ENCODE measurements around the gene FRYL. TPM values are rescaled to one million over a fixed set of nuclear protein-coding genes. Genes with fewer than 3 reads are reported as not detected.

Gene FRYL
- total RNA-seq, 2 donors from 2014 or later, result 29.7 to 47.0 TPM

DNA sequence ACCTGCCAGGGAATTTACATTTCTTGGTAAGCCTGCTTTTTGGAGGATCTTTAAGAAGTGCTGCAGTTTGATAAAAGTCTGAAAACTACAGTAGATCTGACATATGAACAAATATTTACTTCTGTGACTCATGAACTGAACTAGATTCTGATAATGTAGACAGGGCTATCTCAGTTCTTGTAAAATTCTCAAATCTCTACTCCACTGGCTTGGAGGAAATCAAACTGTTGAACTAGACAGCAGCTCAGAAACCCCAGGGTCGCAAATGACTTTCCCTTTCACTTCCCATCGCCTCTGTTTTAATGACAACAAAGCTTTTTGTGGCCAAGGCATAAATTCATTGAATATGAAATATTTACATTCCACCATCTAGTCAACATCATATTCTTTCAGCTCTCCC, 35.4 kb upstream of the FRYL start:
- intact Hi-C loops (cut with DNase I), result no loop called here
- no peaks in the 10 kb centered on the region for H3K27me3 ChIP-seq
- 21 to 26% methylated on average over 2 of the region's 2 CpGs for WGBS, 2 donors
- peaks cover 18% of the 10 kb centered on the region for H3K4me1 ChIP-seq
- no peak overlapping the region for H3K27ac ChIP-seq
- H3K36me3 ChIP-seq (replicated peaks in 1 of 2; ENCODE audit: insufficient read depth in 1 of 2, low read depth in 2 of 2), result no peaks in the 10 kb centered on the region
- DNase-seq (no peak), ATAC-seq (no peak)
- H3K4me3 ChIP-seq, result no peak overlapping the region
- H3K9me3 ChIP-seq, result no peaks in the 10 kb centered on the region
- TF ChIP-seq POLR2A (IDR thresholded peaks at IDR 0.05), result no peak
- TF ChIP-seq, protein P1, sequence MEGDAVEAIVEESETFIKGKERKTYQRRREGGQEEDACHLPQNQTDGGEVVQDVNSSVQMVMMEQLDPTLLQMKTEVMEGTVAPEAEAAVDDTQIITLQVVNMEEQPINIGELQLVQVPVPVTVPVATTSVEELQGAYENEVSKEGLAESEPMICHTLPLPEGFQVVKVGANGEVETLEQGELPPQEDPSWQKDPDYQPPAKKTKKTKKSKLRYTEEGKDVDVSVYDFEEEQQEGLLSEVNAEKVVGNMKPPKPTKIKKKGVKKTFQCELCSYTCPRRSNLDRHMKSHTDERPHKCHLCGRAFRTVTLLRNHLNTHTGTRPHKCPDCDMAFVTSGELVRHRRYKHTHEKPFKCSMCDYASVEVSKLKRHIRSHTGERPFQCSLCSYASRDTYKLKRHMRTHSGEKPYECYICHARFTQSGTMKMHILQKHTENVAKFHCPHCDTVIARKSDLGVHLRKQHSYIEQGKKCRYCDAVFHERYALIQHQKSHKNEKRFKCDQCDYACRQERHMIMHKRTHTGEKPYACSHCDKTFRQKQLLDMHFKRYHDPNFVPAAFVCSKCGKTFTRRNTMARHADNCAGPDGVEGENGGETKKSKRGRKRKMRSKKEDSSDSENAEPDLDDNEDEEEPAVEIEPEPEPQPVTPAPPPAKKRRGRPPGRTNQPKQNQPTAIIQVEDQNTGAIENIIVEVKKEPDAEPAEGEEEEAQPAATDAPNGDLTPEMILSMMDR (IDR thresholded peaks at IDR 0.05), result no peak

GRCh38 chr4:48813964-48814363, 33.9 kb upstream of the FRYL start:
- Histone ChIP-seq H3K4me3 (no peak overlapping the region), H3K4me1 (peaks cover 18% of the 10 kb centered on the region), H3K27ac (no peak overlapping the region), H3K36me3 (replicated peaks in 1 of 2; ENCODE audit: insufficient read depth in 1 of 2, low read depth in 2 of 2) (no peaks in the 10 kb centered on the region), H3K27me3 (no peaks in the 10 kb centered on the region), H3K9me3 (no peaks in the 10 kb centered on the region)
- DNase-seq (no peak), ATAC-seq (no peak)
- 89 to 95% methylated on average over 1 of the region's 1 CpG for WGBS, 2 donors
- TF ChIP-seq, protein P1 (IDR thresholded peaks at IDR 0.05), result no peak
- no peak for TF ChIP-seq POLR2A (IDR thresholded peaks at IDR 0.05)
- intact Hi-C loops (cut with DNase I), result no loop called here

DNA sequence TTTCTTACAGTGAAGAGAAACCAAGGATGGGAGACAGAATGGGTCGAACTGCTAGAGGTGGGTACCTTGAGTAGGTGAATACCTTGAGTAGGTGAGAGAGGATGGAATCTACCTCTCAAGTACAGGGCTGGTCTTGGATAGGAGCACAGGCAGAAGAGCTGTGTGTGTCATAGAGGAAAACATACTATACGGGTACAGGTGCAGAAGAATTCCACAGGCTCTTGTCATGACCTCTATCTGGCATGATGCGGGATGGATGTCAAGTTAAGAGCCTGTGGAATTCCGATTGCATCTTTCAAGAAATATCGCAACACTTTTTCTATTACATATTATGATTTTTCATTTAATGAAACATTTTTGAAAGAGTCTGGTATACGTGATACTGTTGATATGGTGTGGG, 32.8 kb upstream of the FRYL start:
- H3K4me1 ChIP-seq, result peaks cover 18% of the 10 kb centered on the region
- ATAC-seq (no peak), DNase-seq (no peak)
- no peaks in the 10 kb centered on the region for H3K27me3 ChIP-seq
- WGBS, 2 donors, result 73 to 76% methylated on average over 6 of the region's 6 CpGs
- intact Hi-C loops (cut with DNase I), result no loop called here
- TF ChIP-seq, protein P1 (IDR thresholded peaks at IDR 0.05), result no peak
- TF ChIP-seq POLR2A (IDR thresholded peaks at IDR 0.05), result no peak
- H3K9me3 ChIP-seq, result no peaks in the 10 kb centered on the region
- H3K36me3 ChIP-seq (replicated peaks in 1 of 2; ENCODE audit: insufficient read depth in 1 of 2, low read depth in 2 of 2), result no peaks in the 10 kb centered on the region
- no peak overlapping the region for H3K4me3 ChIP-seq
- H3K27ac ChIP-seq, result no peak overlapping the region

GRCh38 chr4:48804584-48805301, 24.7 kb upstream of the FRYL start:
- H3K27me3 ChIP-seq, result no peaks in the 10 kb centered on the region
- TF ChIP-seq, protein P1 (IDR thresholded peaks at IDR 0.05), result no peak
- TF ChIP-seq POLR2A (IDR thresholded peaks at IDR 0.05), result no peak
- H3K4me1 ChIP-seq, result no peaks in the 10 kb centered on the region
- no peak for DNase-seq
- H3K4me3 ChIP-seq, result no peak overlapping the region
- intact Hi-C loops (cut with DNase I), result no loop called here
- no peak overlapping the region for H3K27ac ChIP-seq
- 74 to 77% methylated on average over 8 of the region's 8 CpGs for WGBS, 2 donors
- H3K9me3 ChIP-seq, result no peaks in the 10 kb centered on the region
- no peak for ATAC-seq
- no peaks in the 10 kb centered on the region for H3K36me3 ChIP-seq (replicated peaks in 1 of 2; ENCODE audit: insufficient read depth in 1 of 2, low read depth in 2 of 2)
